Islet precursor cell (in vitro differentiated cells): ENCODE data around the gene FN3K.
"Not testable (repeated sequence)": the region's sequence is repeated elsewhere in the genome, so short reads cannot be mapped to it uniquely, and the experiment has no call there.

Experiments
- DNase-seq: peaks from one replicate; pipeline ENCODE4 v3.0.0-alpha.2; 2018

Gene FN3K

DNA sequence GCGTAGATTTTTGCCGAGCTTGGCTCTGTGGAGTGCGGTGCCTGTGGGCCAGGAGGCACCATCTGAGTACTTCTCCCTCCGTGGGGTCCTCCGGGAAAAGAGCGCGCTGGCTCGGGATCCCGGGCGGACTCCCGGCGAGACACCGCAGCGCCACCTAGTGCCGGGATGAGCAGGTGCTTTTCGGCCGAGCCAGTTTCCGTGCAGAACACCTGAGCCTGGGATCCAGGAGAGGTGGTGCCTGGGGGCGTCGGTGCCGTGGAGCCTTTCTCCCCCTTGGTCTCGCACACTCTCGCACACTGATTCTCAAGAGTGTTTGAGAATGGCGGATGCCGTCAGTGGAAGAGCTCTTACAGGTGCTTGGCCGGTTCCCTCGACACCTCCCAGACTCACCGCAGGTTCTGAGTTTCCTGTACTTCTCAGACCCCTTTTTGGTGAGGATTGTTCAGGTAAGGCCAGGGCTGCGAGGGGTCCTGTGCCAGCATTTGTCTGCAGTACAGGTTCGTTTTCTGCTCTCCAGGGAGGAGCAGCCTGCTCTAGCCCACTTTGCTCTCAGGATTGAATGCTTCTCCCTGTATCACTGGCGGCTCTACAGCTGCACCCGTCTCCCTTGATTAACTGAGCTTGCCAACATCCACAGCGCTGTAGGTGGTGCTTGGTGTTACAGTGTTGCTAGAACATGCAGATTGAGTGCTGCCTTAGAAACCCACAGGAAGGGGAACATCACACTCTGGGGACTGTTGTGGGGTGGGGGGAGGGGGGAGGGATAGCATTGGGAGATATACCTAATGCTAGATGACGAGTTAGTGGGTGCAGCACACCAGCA is 39.8 kb downstream of the FN3K start:
- DNase-seq = peak; percentile 87

DNA sequence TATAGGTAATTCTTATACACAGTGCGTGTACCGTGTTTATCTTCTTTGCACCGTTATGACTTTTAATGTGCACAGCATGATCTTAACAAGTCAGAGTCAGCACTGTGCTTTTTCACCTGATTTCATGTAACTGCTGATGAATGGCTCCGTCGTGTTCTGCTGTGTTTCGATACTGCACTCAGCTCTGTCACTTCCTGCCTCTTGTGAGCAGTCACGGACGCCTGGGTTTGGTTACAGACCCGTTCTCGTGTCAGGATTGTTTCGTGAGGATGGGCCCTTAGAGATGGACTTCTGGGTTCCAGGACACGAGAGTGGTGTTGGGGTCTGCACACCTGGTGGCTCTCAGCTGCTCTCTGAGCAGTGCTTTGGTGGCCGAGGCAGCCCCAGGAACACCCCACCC is 41.0 kb downstream of the FN3K start:
- DNase-seq = no peak

DNA sequence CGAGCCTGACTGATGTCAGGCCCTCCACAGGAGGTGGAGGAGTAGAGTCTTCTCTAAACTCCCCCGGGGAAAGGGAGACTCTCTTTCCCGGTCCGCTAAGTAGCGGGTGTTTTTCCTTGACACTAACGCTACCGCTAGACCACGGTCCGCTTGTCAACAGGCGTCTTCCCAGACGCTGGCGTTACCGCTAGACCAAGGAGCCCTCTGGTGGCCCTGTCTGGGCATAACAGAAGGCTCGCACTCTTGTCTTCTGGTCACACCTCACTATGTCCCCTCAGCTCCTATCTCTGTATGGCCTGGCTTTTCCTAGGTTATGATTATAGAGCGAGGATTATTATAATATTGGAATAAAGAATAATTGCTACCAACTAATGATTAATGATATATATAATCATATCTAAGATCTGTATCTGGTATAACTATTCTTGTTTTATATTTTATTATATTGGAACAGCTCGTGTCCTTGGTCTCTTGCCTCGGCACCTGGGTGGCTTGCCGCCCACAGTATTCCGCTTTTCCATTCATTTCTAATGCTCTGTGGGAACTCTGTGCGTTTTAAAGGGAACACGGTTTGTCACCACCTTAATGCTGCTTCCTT is 42.5 kb downstream of the FN3K start:
- DNase-seq = not testable (repeated sequence)

DNA sequence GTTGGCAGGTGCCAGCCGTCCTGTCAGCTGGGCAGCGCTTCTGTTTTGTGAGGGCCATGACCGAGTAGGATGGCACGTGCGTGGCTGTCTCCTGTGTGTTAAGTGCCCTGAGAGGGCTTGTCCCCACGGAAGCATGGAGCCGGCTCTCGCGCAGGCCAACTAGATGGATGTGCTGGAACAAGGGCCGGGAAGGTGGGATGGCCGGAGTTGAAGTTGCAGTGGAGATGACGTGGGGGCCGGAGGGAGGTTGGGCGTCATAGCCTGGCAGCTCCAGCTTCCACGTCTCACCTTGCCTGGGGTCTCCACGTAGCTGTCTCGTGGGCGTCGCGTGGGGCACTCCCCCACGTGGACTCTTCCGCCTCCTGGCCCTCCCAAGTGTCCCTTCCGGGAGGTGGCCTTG is 44.1 kb downstream of the FN3K start:
- no peak for DNase-seq

DNA sequence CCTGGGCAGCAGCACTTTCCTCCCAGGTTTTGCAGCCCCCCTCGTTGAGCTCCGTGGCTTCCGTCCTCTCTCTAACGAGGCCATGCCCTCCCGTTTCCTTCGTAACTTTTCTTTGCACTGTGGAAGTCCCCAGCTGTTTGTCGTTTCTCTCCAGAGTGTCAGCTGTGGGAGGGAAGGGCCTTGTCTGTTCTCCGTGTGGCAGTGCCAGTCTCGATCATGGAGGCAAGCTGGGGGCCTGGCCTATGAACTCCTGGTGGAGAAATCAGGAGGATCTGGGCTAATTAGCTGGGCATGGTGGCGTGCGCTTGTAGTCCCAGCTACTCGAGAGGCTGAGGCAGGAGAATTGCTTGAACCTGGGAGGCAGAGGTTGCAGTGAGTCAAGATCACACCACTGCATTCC is 44.8 kb downstream of the FN3K start:
- no peak for DNase-seq

DNA sequence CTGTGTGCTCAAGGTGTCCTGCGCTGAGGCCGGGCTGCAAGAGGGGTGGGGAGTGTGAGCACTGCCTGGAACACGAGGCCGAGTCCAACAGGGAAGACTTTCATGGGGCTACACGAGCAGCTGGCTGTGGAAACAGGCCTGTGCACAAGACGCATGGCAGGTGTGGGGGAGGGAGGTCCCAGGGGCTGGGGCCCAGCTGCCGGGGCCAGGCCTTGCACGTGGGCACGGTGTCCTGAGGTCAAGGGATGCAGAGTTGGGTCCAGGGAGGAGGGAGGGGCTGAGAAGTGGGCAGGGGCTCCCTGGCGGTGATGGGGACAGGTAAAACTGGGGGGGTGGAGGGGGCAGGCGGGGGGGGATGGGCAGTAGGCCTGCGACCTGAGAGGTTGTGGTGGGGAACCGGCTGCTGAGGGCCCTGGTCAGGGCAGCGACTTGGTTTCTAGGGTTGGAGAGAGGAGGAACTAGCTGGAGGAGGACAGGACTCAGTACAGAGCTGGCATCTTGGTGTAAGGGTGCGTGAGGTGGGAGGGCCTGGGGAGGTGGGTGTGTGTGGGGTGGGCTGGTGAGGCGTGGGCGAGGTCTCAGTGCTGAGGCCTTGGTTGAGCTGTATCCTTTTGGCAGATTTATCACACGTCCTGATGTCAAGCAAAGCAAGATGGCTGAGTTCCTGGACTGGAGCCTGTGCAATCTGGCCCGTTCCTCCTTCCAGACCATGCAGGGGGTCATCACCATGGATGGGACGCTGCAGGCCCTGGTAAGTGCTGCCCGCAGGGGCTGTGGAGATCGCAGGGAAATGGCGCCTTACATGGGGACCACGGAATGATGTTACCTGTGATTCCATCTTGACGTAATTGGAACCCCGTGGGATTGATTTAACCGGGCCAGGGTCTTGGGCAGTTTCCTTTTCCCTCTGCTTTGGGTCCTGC is 45.8 kb downstream of the FN3K start:
- no peak for DNase-seq

DNA sequence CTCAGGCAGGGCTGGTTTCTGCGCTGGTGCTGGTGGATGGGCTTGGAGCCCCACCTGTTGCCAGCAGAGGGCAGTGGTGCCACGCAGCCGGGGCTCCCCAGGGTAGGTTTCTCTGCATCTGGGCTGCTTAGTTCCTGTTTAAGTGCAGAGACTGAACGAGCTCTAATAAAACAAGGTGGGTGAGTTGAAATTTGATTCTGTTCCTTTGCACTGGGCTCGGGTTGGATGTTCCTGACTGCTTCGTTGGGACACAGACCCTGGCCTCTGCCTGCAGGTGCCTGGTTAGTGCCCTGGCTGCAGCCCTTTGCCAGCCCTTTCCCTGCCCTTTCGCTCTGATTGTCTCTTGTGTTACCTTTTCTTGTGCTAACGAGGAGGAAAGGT is 46.5 kb downstream of the FN3K start:
- DNase-seq = peak; percentile 94

DNA sequence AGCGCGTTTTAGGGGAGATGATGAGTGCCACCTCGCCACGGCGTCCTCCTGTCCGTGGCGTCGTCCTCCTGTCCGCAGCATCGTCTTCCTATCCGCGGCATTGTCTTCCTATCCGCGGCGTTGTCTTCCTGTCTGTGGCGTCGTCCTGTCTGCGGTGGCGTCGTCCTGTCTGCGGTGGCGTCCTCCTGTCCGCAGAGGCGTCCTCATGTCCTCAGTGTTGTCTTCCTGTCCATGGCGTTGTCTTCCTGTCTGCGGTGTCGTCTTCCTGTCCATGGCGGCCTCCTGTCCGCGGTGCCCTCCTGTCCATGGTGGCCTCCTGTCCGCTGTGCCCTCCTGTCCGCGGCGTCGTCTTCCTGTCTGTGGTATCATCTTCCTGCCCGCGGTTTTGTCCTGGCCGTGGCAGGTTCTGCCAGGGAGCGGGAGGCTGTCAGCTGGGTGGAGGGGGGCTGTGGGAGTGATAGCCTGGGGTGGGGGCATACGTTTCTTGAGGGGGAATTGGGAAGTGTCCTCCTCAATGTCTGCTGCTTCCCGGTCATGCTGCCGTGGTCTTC is 47.3 kb downstream of the FN3K start:
- no peak for DNase-seq

DNA sequence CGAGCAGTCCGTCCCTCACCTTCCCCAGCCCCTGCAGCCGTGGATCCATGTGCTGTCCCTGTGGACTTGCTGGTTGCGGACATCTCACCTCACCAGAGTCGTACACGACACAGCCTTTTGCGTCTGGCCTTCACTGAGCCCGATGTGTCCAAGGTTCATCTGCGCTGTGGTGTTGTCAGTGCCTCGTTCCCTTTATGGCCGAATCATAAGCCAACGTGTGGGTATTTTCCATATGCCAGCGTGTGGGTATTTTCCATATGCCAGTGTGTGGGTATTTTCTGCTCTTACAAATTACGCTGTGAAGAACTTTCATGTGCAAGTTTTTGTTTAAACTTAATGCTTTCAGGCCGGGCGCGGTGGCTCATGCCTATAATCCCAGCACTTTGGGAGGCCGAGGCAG is 48.1 kb downstream of the FN3K start:
- no peak for DNase-seq

DNA sequence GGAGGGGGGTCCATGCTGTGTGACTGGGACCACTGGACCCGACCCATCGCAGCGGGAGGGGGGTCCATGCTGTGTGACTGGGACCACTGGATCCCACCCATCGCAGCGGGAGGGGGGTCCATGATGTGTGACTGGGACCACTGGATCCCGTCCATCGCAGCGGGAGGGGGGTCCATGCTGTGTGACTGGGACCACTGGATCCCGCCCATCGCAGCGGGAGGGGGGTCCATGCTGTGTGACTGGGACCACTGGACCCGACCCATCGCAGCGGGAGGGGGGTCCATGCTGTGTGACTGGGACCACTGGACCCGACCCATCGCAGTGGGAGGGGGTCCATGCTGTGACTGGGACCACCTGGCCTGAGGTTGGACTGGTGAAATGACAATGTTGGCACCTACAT is 50.2 kb downstream of the FN3K start:
- not testable (repeated sequence) for DNase-seq

DNA sequence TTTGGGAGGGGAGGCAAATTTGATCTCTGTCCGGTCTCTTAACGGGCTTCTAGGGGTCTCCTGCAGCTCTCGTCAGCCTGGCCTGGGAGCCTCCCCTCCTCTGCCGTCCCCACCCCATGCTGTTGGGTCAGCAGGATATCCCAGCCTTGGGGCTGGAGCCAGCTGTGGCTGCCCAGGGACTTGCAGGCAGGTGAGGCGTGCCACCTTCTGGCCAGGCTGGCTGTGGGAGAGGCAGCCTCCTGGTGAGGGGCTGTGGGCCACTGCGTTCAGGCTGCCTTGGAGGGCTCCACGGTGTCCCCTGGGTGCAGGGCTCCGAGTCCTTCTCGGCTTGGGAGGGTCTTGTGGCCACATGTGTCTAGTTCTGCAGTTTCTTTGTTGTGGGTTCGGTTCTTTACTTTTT is 51.0 kb downstream of the FN3K start:
- DNase-seq = no peak

DNA sequence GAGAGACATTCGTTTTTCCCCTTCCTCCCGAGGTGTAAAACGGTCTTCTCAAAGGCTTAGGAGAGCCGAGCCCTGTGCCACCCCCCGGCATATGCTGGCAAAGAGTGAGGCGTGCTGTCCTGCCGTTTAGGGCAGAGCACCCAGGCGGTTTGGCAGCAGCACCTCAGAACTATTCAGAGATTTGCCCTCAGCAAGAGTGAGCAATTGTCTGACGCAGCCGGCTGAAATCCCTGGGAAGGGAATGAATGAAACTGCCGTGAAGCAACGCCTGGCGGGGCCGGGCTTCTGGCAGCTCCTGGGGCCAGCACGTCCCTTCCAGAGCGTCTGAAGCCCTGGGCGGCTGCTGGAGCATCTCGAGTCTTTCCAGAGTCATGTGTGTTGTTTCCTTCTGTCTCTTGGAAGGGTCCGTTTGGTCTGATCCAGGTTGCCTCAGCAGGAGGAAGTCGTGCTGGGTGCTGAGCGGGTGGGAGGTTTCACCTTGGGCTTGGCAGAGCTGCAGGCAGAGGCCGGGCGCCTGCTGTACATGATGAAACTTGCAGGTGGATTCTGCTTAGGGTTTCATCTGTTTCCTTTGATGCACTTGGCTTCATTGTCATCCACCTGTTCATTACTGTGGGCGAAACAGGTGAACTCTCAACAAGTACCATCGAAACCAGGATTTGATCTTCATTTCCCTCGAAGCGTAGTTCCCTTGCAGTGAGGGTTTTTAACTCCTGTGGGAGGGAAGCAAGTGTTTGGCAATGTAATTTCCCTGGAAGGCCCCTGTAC is 51.9 kb downstream of the FN3K start:
- no peak for DNase-seq

DNA sequence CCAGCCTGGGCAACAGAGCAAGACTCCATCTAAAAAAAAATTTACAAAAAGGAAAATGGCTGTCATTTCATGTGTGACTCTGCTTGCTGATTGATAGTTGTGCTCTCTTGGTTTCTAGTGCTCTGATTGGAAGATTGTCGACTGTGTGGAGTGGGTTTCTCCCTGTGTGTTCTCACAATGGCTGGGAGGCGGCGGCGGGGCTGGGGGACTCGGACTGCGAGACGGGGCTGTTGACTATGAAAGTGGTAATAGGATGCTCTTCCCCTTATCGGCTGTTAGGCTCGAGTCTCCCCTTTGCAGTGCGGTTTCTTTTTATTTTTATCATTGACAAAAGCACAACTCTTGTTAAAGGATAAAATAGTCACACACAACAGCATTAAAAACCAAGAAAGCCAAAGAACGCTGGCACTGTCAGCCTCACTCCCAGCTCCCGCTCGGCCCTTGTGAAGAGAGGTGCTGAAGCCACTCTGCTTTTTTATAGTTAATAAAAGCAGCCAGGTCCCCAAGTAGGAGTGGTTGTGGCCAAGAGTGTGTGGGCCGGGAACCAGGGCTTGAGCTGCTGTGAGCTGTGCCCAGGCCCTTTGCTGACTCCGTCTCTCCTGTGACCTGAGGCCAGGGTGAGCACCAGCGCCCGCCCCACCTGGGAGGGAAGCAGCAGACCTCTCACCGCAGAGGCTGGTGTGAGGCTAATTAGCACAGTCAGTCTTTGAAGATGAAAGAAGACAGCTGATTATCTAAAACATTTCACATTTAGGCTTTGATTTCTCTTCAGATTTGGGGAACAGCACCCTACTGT is 53.0 kb downstream of the FN3K start:
- no peak for DNase-seq

DNA sequence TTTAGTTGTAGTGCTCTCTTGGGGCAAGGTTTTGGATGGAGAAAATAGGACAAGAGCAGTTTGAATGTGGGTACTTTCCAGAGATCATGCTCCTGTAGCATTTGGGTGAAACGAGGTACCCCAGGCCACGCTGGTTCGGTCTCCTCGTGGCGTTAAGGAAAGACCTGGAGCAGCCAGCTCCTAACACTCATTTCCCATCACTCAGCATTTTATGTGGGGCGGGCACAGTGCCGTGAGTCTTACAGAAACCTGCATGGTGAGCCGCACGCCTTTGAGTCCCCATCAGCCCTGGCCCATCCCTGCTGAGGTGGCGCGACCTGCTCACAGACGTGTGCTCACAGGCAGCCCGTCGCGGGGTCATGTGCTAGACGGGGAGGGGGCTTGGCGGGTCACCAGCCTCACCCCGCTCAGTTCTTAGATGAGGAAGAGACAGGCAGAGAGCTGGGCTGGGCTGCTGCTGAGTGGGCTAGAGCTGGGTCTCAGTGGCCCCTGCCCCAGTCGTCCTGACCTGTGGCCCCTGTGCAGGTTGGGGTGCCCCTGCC is 53.7 kb downstream of the FN3K start:
- no peak for DNase-seq

DNA sequence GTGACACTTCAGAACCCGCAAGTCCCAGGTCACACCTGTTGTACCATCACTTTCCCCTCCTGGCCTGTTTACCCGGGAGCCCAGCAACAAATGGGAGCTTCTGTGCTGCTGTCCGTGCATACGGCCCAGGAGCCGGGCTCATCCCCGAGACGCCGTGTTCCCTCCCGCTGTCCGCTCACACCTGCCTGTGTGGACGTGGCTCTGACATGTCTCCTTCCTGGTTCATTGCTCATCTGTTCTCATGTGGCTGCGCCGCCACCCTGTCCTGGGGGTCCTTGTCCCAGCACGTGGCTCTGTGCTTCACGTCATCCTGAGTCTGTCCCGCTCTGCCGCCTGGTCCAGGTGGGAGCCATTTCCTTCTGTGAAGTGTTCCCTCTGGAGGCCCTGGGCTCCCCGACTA is 54.4 kb downstream of the FN3K start:
- DNase-seq = no peak

DNA sequence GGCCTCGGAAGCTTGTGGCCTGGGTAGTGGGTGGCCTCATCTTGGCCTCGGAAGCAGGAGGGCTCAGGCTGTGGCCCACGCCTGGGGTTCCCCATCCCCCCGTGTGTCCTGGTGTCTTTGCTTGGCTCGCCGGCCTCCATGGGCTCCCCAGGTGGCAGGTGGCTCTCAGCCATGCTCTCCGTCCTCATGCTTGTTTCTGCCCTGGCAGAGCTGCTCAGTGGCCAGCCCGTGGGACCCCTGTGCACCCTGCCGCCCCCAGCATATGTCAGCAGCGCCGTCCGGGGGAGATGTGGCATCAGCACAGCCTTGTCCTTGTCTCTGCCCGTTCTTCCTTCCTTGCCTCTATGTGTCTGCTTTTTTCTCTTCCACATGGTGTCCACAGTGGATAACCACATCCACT is 55.0 kb downstream of the FN3K start:
- no peak for DNase-seq

DNA sequence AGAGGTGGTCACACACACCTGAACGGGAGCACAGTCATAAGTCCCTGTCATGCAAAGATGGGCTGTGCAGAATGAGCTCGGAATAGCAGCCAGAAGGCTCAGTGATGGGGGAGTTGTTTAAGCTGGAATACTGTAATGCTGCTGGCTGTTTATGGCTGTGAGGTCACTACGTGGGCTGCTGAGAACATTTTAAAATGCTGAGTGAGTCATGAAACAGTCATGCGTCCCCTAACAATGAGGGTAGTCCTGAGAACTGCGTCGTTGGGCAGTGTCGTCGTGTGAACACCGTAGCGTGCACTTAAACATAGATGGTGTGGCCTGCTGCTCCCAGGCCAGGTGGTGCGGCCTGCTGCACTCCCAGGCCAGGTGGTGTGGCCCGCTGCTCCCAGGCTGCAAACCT is 56.1 kb downstream of the FN3K start:
- peak; percentile 91 for DNase-seq

DNA sequence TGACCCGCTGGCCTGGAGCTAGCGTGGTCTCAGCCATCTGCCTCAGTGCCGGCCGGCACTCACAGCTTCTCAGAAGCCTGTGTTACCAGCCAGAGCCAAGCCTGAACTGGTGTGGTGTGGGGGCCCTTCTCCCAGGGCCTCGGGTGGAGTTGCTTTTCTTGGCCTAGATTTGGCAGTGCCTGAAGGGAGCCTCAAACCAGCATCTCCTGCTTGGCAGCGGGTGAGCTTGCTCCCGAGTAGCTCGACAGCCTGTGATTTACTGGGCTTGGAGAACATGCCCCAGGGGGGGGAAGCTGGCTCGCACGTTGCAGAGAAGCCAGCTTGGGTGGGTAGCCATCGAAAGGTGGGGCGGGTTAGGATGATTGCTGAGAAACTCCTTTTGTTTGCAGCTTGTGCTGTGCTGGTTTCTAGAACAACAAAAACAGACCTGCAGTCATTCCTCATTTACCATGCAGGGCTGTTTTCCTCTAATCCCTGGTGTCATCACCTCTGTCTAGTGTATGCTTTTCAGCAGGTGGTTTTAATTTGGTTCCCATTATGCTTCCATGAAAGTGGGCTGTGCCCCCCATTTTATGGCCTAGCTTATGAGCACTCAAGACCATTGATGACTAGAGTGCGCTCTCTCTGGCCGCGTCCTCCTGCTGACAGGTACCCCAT is 58.7 kb downstream of the FN3K start:
- no peak for DNase-seq

DNA sequence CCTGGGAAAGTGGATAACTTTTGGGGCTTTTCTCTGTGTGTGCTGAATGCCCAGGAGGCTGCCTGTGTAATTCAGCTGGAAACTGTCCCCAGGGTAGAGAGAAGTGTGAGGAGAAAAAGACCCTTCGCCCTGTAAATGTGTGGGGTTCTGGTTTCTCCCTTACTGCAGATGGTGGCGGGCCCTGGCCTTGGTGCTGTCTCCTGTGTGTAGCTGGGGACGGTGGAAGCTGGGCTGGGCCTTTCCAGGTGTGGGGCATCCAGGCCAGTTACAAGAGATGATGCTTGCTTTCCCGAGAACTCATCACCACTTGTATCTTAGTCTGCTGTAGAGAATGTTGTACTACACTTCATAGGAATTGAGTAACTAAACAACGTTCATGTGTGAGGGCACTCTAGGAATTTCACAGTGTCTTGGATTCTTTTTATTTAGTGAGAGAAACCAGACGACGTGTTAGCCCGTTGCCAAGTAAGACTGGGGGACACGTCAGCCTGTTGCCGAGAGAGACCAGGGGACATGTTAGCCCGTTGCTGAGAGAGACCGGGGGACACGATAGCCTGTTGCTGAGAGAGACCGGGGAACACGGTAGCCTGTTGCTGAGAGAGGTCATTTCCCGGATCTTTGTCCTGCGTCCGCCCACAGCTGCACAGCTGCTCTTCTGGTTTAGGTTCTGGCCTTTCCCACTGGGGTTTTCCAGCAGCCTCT is 59.5 kb downstream of the FN3K start:
- DNase-seq = no peak

DNA sequence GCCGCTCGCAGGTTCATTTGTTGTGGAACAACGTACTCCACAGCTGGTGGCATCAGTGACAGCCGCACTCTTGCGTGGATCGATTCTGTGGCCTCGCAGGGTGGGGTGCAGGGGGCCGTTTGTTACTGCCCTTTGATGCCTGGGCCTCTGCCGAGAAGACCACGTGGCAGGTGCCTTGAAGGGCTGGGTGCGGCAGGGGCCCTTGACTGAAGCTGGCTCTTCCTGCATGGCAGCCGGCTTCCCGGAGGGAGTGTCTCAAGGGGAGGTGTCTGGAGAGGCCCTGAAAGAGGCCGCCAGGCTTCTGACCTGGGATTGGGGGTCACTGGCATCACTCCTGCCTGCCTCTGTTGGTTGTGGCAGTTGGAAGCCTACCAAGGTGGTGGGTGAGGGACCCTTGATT is 60.2 kb downstream of the FN3K start:
- no peak for DNase-seq
